GM18505 (cell line): ENCODE data around the gene OTULIN.

Source experiments
- ATAC-seq: cut with Tn5 transposase; IDR thresholded peaks from one replicate; pipeline ENCODE4 v1.9.1; 2021; ENCODE audit not compliant: unreplicated experiment
- POLR2A ChIP-seq: IDR thresholded peaks from 4 replicates; pipeline ENCODE4 v1.6.1; 2011; ENCODE audit warnings: borderline replicate concordance; ENCODE audit not compliant: insufficient read depth, insufficient read length; ENCODE audit errors: extremely low read depth

OTULIN gene

DNA sequence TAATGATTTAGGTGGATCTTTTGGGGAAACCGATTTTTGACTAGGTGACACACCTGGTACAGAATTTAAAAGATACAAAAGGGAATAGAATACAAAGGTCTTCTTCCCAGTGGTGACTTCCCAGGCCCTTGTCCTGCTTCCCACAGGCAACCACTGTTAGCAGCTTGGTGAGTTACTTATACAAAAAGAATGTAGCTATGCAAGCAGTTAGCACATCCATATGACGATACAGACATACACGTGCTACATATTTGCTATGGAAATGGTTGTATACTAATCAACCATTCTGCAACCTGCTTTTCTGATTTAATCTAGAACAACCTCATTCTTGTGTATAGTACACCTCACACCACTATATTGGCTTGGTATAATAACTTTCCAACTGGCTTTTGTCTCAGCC lies 51.0 kb downstream of the OTULIN start:
- no peak for ATAC-seq
- no peak for TF ChIP-seq POLR2A

DNA sequence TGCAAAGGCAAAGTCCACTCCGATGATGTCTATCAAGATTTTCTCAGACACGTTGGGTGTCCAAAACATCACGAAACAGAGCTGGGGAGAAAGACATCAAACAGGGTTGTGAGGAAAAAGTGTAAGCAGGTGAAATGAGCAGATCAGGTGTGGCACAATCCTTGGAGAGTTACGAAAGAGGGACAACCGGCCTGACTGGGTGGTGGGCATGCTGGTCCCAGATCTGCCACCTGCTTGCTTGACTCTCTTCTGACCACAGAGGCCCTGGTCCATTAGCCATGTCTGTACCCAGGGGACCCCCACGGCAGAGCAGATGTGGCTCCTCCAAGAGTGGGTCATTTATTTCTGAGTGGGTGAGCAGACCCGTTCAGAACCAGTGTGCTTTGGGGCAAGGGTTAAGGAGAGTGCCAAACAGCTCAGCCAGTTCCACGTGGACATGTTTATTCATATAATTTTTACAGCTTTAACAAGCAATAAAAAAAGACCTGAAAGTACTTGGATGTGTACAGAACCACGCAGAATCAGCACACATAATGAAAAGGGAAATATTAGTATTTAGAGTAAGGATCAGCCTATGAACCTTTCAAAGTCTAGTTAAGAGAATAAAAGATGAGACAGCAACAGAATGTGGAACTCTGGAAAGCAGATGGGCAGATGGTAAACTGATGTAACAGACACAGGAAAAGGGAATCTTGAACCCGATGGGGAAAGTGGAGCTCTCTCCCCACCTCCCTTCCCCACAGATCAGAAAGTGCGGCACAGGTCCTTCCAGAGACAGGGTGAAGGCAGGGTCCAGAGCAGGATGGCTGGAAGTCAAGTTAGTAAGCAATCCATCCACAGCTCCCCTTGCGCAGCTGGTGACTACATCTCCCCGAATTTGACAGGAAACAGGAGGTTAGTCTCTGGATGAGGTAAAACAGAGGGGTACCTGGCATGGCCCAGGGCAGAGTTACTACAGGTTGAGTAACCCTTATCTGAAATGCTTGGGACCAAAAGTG lies 52.5 kb downstream of the OTULIN start:
- no peak for ATAC-seq
- TF ChIP-seq POLR2A: peak; percentile 25

DNA sequence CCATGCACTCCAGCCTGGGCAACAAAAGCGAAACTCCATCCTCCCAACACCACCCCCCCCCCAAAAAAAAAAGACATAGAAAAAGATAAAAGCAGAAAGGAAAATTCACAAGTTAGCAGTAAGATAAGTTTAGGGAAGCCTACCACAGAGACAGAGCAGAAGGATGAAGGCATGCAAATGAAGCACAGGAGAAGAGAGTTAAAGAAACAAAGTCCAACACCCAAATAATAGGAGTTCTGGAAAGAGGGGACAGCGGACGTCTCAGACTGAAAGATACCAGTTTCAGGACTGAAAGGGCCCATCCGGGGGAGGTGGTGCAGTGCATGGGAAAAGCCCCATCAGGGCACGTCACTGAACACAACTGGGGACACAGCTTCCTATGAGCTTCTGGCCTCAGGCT lies 54.3 kb downstream of the OTULIN start:
- ATAC-seq: no peak
- no peak for TF ChIP-seq POLR2A

DNA sequence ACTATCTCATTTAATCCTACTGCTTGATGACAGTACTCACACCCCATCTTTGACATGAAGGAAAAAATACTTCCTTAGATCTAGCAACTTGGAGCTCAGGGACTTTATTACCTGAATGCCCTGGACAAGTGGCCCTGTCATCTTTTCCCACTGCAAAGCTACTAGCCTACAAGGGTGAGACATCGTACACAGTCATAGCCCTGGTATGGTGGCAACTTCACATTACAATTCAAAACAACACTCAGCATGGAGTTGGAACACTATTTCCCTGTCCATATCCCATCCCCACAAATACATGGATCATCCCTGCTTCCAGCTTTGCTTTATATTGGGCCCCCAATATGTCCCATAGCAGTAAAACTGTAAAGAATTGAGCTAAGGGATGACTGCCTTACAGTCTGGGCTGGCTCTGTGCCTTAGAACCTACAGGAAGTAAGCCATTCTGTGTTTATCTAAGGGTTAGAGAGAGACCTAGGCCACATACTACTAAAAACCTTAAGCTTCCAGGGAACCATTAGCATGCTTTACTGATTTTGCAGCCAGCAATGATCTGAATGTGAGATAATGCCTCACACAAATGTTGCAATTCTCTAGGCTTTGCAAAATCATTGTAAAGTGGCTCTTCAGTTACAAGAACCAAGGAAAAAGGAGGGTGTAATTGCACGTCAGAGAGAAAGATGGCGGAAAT lies 55.9 kb downstream of the OTULIN start:
- TF ChIP-seq POLR2A: no peak

GRCh38 chr5:14721990-14722656 lies 57.6 kb downstream of the OTULIN start:
- no peak for ATAC-seq
- no peak for TF ChIP-seq POLR2A

More for the DNA sequence above, 55.9 kb downstream of the OTULIN start:
- no peak for ATAC-seq

- no peak for TF ChIP-seq POLR2A
- no peak for ATAC-seq
Observed at GRCh38 chr5:14722923-14723322, 58.4 kb downstream of the OTULIN start.

- no peak for ATAC-seq
- no peak for TF ChIP-seq POLR2A
Observed at GRCh38 chr5:14723701-14724132, 59.2 kb downstream of the OTULIN start.

DNA sequence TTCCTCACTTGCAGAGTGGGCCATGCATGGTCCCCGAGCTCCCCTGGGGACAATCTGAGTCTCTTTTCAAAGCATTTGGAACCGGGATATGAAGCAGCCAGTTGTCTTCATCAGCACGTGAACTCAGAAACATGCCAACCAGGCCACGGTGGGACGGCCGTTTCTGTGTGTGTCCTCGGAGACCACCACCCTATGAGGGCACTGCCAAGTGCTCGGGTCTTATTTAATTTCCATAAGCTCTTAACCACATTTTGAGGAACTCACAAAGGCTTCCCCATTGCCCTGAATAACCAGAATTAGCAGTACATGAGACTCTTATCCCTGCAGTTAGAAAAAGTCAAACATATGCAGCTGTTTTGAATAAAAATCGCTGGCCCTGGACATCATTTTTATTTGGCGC lies 60.1 kb downstream of the OTULIN start:
- no peak for TF ChIP-seq POLR2A
- no peak for ATAC-seq

DNA sequence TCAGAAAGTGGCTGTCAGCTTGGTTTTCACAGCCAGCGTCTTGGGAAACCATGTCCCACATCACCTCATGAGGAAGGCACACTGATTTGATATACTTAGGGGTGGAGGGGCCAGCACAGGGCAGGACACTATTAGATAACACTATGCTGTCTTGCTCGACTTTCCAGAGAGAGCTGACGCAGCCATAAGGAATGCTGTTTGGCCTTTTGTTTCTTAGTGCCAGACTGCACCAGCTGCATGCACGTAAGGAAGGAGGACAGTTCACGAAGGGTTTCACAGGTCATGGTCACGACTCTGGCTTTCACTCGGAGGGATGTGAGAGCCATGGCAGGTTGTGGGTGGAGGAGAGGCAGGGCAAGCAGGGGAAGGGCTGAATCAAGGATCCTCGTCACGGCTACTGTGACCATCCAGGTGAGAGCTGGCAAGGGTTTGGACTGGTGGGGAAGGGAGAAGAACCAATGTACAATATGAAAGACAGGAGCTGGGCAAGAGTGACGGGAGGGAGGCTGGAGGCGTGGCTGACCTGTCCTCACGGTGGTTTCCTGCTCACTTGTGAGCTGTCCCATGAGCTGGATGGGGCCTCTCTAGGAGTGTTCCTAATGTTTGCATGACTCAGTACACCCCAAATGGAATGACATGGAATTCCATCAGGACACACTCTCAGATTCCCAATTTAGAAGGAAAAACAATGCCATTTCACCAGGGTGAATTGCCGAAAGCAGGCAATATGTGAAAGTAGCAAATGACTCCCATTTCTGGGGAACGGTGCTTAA lies 61.7 kb downstream of the OTULIN start:
- no peak for ATAC-seq
- TF ChIP-seq POLR2A: no peak

GRCh38 chr5:14727428-14727865 lies 62.9 kb downstream of the OTULIN start:
- TF ChIP-seq POLR2A: no peak
- peak; percentile 48 for ATAC-seq

DNA sequence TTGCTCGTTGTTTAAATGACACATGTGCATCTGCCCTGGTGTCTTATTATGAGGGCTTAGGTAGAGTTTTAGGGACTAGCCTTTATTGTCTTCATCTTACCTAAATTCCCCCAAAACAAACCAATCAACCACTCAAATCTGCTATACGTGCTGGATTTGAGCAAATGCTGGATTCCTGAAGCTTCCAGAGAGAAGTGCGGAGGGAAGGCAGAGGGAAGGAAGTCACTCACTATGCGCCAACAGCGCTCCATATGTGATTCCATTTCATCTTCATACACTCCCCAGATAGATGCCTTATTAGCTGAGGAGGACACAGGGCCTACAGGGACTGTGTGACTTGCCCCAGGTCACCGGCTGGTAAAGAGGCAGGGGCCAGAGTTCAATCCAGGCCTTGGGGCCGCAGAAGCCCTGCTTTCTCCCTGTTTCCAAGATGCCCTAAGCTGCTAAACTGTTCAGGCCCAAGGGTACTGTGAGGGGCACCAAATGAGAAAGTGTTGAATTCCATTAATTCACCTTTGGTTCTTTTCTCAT lies 63.5 kb downstream of the OTULIN start:
- TF ChIP-seq POLR2A: no peak
- no peak for ATAC-seq

- ATAC-seq: no peak
- no peak for TF ChIP-seq POLR2A
Observed at GRCh38 chr5:14728459-14728938, 64.0 kb downstream of the OTULIN start.
